NT2/D1 (cell line): Measurements from ENCODE around the gene SLC34A3.

ENCODE experiments used
- SUZ12 ChIP-seq: IDR thresholded peaks from 2 replicates; pipeline ENCODE4 v1.6.1; 2011; ENCODE audit not compliant: insufficient read length, insufficient read depth; ENCODE audit errors: extremely low read depth
- YY1 ChIP-seq: IDR thresholded peaks from 2 replicates; pipeline ENCODE4 v1.6.1; 2011; ENCODE audit not compliant: insufficient read length, insufficient read depth
- ZNF274 ChIP-seq: IDR thresholded peaks from 2 replicates; pipeline ENCODE4 v1.6.1; 2011; ENCODE audit warnings: mild to moderate bottlenecking, low read depth, low read length

- no peak for TF ChIP-seq ZNF274
- no peak for TF ChIP-seq SUZ12
- TF ChIP-seq YY1 = no peak
These were observed 46.0 kb downstream of the SLC34A3 start for GRCh38 chr9:137276473-137277328.
